Activated CD8-positive, alpha-beta T cell treated with anti-CD3 and anti-CD28 coated beads for 36 hours (primary cell): Measurements from ENCODE around the gene HK1. TPM values are rescaled to one million over a fixed set of nuclear protein-coding genes. Genes with fewer than 3 reads are reported as not detected.
A peak's percentile ranks its signal among the peaks of the same experiment; 100 is the strongest.

ENCODE experiments used
- ATAC-seq: fragments of 200-7000 bp; cut with Tn5 transposase; one replicate; pipeline ENCODE4 v1.10.0; 2021; ENCODE audit warnings: mild to moderate bottlenecking, moderate library complexity
- CTCF ChIA-PET: fragments of 350-600 bp; sonication (Branson Sonifier 250); formaldehyde crosslinking; loops from one replicate; lab custom pipeline; 2021; ENCODE audit warnings: antibody characterized with exemption; lab: Charles Lee
- POLR2A ChIA-PET: fragments of 350-600 bp; sonication (Branson Sonifier 250); formaldehyde crosslinking; loops from one replicate; lab custom pipeline; 2021; ENCODE audit warnings: antibody characterized with exemption; lab: Charles Lee
- DNase-seq: peaks from one replicate; pipeline ENCODE4 v3.0.0-alpha.2; 2020
- H3K27ac Mint-ChIP-seq: one replicate; pipeline ENCODE4 v1.8.0; 2021; ENCODE audit warnings: mild to moderate bottlenecking, mixed read lengths
- H3K27me3 Mint-ChIP-seq: one replicate; pipeline ENCODE4 v1.8.0; 2021; ENCODE audit warnings: mixed read lengths
- H3K36me3 Mint-ChIP-seq: one replicate; pipeline ENCODE4 v1.8.0; 2021; ENCODE audit warnings: low read depth, mixed read lengths
- H3K4me1 Mint-ChIP-seq: one replicate; pipeline ENCODE4 v1.8.0; 2021; ENCODE audit warnings: low read depth, mixed read lengths
- H3K4me3 Mint-ChIP-seq: one replicate; pipeline ENCODE4 v1.8.0; 2021; ENCODE audit warnings: mild to moderate bottlenecking, moderate library complexity, mixed read lengths
- H3K9me3 Mint-ChIP-seq: one replicate; pipeline ENCODE4 v1.8.0; 2021; ENCODE audit warnings: mixed read lengths
- intact Hi-C: fragments of 100-400 bp; cut with micrococcal nuclease; formaldehyde crosslinking; loops from one replicate; pipeline ENCODE4 v1.10.0; 2022
- total RNA-seq, 2 experiments: library from RNA; stranded (reverse); gene quantifications; one replicate each; pipeline ENCODE4 v1.2.3, GENCODE V29; 2021
- TF ChIP-seq, protein P1 (sequence below): fragments of 200-600 bp; IDR thresholded peaks from one replicate; pipeline ENCODE4 v1.8.0; 2022; ENCODE audit warnings: antibody characterized with exemption, mild to moderate bottlenecking

The HK1 gene
- total RNA-seq, 2 experiments from 2014 or later: 314 to 325 TPM

DNA sequence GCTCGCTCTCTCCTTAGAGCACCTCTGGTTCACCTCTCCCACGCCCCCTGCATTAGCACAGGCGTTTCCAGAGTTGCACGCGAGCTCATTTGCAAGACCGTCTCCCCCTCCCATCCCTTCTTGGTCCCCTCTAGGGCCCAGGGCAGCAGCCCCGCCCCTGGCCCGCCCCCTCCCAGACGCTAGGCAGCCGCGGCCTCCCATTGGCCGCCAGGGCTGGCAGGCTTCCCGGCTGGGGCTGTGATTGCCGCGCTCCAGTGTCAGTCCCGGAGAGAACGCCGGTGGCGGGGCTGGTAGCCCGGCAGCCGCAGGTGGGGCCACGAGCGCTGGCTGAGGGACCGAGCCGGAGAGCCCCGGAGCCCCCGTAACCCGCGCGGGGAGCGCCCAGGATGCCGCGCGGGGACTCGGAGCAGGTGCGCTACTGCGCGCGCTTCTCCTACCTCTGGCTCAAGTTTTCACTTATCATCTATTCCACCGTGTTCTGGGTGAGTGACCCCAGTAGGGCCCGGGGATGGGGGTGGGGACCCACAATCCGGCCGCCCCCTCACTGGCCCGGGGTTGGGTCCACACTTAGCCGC, 173.0 kb downstream of the HK1 start, which contains the start of gene TSPAN15:
TSS of gene TSPAN15 (plus strand) at position 257 of the 575 bp plus-strand sequence. CDS start at position 387, 130 bp downstream.
- H3K9me3 Mint-ChIP-seq: no peaks in the 10 kb centered on the region
- ATAC-seq: peak; percentile 96

More for the DNA sequence above, 173.0 kb downstream of the HK1 start, which contains the start of gene TSPAN15:
- intact Hi-C loops: no loop called here
- ChIA-PET CTCF (interaction anchor here (0.9 to 2.2 kb wide), 12 partner anchors 9 to 58 kb away, joined by 3 to 6 read pairs (median 4); no protein-coding TSS in a partner anchor), POLR2A (no interaction called here)
- H3K27me3 Mint-ChIP-seq: peaks cover 2% of the 10 kb centered on the region
- DNase-seq: peak; percentile 80
- peak within 1 kb of the TSS; percentile 77 for H3K4me3 Mint-ChIP-seq
- no peaks in the 10 kb centered on the region for H3K36me3 Mint-ChIP-seq
- TF ChIP-seq, protein P1, sequence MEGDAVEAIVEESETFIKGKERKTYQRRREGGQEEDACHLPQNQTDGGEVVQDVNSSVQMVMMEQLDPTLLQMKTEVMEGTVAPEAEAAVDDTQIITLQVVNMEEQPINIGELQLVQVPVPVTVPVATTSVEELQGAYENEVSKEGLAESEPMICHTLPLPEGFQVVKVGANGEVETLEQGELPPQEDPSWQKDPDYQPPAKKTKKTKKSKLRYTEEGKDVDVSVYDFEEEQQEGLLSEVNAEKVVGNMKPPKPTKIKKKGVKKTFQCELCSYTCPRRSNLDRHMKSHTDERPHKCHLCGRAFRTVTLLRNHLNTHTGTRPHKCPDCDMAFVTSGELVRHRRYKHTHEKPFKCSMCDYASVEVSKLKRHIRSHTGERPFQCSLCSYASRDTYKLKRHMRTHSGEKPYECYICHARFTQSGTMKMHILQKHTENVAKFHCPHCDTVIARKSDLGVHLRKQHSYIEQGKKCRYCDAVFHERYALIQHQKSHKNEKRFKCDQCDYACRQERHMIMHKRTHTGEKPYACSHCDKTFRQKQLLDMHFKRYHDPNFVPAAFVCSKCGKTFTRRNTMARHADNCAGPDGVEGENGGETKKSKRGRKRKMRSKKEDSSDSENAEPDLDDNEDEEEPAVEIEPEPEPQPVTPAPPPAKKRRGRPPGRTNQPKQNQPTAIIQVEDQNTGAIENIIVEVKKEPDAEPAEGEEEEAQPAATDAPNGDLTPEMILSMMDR: no peak
- peaks cover 9% of the 10 kb centered on the region for H3K4me1 Mint-ChIP-seq
- no peak within 1 kb of the TSS for H3K27ac Mint-ChIP-seq

Other genes starting within 250 kb of the HK1 start
- 100 to 1,000 TPM; 279 to 292 TPM for gene SRGN, start 190.4 kb upstream of the HK1 start, total RNA-seq
- gene VPS26A, start 154.3 kb upstream of the HK1 start, total RNA-seq: 10 to 100 TPM; 33.1 to 34.5 TPM
- 10 to 100 TPM; 37.6 to 42.7 TPM for gene SUPV3L1, start 98.3 kb upstream of the HK1 start, total RNA-seq
- under 1 TPM in 1 of 2 experiments, not detected in 1; 0.40 TPM for gene HKDC1, start 58.2 kb upstream of the HK1 start, total RNA-seq
- not detected for gene TACR2, start 138.4 kb downstream of the HK1 start, total RNA-seq
- gene TSPAN15, start 173.0 kb downstream of the HK1 start, total RNA-seq: 1 to 10 TPM in 1 of 2 experiments, under 1 TPM in 1; 0.58 to 1.2 TPM